Activated naive CD8-positive, alpha-beta T cell (primary cell): ENCODE measurements around the gene STX3.

Source experiments
- H3K27ac Mint-ChIP-seq: one replicate; pipeline ENCODE4 v1.8.0; 2021; ENCODE audit warnings: mixed read lengths
- H3K27me3 Mint-ChIP-seq: one replicate; pipeline ENCODE4 v1.8.0; 2021; ENCODE audit warnings: mixed read lengths
- H3K36me3 Mint-ChIP-seq: one replicate; pipeline ENCODE4 v1.8.0; 2021; ENCODE audit warnings: mixed read lengths
- H3K4me1 Mint-ChIP-seq: one replicate; pipeline ENCODE4 v1.8.0; 2021; ENCODE audit warnings: low read depth, mixed read lengths
- H3K4me3 Mint-ChIP-seq: one replicate; pipeline ENCODE4 v1.8.0; 2021; ENCODE audit warnings: mild to moderate bottlenecking, mixed read lengths
- H3K9me3 Mint-ChIP-seq: one replicate; pipeline ENCODE4 v1.8.0; 2021; ENCODE audit warnings: low read depth, mixed read lengths

The STX3 gene

DNA sequence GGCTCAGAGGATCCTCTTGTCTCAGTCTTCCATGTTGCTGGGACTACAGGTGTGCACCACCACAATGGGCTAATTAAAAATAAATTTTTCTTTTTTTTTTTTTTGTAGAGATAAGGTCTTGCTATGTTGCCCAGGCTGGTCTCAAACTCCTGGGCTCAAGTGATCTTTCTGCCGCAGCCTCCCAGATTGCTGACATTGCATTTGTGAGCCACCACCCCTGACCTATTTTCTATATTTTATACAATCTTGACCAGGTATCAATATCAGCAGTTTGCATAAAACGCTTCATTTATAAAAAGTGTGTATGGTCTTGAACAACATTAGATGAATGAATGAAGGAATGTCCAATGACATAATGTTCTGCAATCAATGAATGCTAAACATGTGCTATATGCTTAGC is 9.1 kb upstream of the STX3 start:
- no peaks in the 10 kb centered on the region for H3K36me3 Mint-ChIP-seq
- H3K9me3 Mint-ChIP-seq: no peaks in the 10 kb centered on the region
- no peak overlapping the region for H3K4me3 Mint-ChIP-seq
- no peaks in the 10 kb centered on the region for H3K4me1 Mint-ChIP-seq
- H3K27me3 Mint-ChIP-seq: peaks cover 30% of the 10 kb centered on the region
- no peak overlapping the region for H3K27ac Mint-ChIP-seq

DNA sequence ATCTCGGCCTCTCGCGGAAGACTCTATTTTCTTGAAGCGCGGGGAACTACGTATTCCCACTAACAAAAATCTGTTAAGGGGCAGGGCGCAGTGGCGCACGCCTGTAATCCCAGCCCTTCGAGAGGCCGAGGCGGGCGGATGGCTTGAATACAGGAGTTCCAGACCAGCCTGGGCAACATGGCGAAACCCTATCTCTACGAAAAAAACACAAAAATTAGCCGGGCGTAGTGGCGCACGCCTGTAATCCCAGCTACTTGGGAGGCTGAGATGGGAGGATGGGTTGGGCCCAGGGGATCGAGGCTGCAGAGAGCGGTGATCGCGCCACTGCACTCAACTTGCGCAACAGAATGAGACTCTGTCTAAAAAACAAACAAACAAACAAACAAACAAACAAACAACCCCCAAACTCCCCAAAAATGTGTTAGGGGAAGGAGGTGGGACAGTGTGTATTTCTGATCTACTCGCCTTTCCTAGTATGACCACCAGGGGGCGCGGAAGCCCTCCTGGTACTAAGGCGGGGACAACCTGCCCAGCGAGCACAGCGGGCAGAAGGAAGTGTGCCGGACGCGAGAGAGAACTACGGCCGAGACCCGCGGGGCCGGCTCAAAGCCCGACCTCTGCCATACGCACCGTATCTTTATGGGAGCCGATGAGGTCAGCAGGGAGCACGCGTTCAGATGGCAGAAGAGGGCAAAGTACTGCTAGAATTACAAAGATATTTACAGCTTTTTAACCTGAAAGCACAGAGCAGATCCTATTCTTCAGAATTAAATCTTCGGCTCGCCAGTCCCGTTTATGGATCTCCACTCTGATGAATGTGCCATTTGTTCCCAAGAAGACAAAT is 1.3 kb upstream of the STX3 start:
- H3K9me3 Mint-ChIP-seq: no peaks in the 10 kb centered on the region
- H3K36me3 Mint-ChIP-seq: no peaks in the 10 kb centered on the region
- peaks cover 4% of the 10 kb centered on the region for H3K27me3 Mint-ChIP-seq
- peaks cover 20% of the 10 kb centered on the region for H3K4me1 Mint-ChIP-seq
- H3K4me3 Mint-ChIP-seq: peak overlapping the region; percentile 97
- peak overlapping the region; percentile 73 for H3K27ac Mint-ChIP-seq

DNA sequence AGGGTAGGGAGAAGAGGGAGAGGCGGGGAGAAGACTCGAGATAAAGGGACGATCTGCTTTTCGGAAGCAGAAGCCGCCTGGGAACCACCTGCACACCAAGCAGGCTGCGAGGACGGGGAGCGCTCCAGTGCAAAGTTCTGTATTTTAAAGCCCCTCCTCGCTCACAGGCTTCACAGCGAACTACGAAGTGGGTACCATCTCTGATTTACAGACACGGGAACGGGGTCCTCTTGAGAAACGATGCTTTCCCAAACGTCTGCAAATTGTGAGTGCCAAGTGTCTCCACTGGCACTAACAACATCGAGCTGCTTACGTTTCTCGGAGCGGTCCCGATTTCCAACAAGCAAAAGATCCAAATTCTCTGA is 700 bp upstream of the STX3 start:
- Mint-ChIP-seq H3K9me3 (no peaks in the 10 kb centered on the region), H3K36me3 (no peaks in the 10 kb centered on the region), H3K4me1 (peaks cover 20% of the 10 kb centered on the region), H3K27me3 (no peaks in the 10 kb centered on the region), H3K27ac (no peak overlapping the region), H3K4me3 (peak overlapping the region; percentile 97)

DNA sequence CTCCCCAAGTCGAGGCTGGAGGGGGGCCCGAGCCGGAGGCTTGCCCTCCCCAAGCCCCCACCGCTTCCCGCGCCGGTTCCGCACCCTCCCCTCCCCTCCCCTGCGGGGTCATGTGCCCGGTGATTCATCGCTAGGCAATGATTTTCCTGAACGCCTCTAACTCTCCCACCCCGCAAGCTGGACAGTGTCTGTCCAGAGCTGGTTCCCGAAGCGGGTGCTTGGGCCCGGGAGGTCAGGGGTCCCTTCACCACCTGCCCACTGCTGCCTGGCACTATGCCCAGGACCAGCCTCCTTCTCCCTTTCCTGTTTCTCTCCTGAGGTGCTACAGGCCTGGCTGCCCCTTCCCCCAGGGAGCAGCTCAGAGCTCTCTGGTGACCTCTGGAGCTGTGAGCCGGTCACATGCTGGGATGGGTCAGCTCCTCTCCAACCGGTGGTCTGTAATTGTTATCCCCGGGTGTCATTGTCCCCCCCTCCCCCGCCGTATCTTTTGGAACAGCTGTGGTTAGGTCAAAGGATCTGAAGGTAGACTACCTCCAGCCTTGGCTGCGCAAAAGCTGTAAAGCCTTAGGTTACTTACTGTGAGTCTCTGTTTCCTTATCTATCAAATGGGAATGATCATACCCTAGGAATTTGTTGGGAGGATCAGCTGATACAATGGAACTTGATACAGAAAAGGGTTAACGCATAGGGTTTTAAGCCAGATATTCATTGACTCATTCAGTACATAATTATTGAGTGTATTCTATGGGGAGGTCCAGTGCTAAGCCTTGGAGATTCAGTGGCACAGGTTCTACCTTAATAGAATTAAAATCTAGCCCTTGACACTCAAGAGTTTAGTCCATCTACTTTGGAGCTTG is 753 bp downstream of the STX3 start:
- H3K27ac Mint-ChIP-seq: no peak overlapping the region
- peaks cover 20% of the 10 kb centered on the region for H3K4me1 Mint-ChIP-seq
- peak overlapping the region; percentile 87 for H3K4me3 Mint-ChIP-seq
- no peaks in the 10 kb centered on the region for H3K36me3 Mint-ChIP-seq
- H3K9me3 Mint-ChIP-seq: no peaks in the 10 kb centered on the region
- no peaks in the 10 kb centered on the region for H3K27me3 Mint-ChIP-seq

DNA sequence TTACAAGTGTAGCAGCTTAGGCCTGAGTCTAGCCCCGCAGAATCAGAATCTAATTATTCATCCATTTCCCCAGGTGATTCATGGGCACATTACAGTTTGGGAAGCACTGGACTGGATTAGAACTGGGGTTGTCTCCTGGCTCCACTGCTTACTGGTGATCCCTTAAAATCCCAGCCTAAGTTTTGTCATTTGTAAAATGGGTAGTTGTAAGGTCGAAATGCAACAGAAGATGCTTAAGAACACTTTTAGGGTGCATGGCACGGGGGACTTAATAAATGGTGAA is 1.3 kb downstream of the STX3 start:
- Mint-ChIP-seq H3K4me3 (peak overlapping the region; percentile 87), H3K9me3 (no peaks in the 10 kb centered on the region), H3K36me3 (no peaks in the 10 kb centered on the region), H3K27me3 (no peaks in the 10 kb centered on the region), H3K4me1 (peaks cover 20% of the 10 kb centered on the region), H3K27ac (no peak overlapping the region)

DNA sequence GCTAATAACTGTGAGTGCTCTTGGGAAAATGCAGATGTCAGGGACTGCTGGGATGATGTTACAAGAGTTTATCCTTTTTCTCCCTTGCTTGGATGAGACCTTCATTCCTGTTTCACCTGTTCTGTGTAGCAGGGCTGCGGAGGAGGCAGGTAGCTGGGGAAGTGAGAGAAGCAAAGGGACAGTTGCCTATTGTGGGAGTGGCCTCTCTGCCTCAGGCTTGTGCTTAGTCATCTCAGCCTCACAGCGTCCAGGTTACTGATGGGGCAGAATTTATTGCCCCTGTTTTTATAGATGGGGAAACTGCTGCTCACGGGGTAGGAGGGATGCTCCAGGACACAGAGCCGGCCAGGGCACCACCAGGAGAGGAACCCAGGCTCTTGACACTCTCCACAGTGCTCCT is 1.7 kb downstream of the STX3 start:
- no peaks in the 10 kb centered on the region for H3K9me3 Mint-ChIP-seq
- peaks cover 20% of the 10 kb centered on the region for H3K4me1 Mint-ChIP-seq
- no peaks in the 10 kb centered on the region for H3K27me3 Mint-ChIP-seq
- peak overlapping the region; percentile 24 for H3K27ac Mint-ChIP-seq
- H3K4me3 Mint-ChIP-seq: peak overlapping the region; percentile 87
- H3K36me3 Mint-ChIP-seq: no peaks in the 10 kb centered on the region

DNA sequence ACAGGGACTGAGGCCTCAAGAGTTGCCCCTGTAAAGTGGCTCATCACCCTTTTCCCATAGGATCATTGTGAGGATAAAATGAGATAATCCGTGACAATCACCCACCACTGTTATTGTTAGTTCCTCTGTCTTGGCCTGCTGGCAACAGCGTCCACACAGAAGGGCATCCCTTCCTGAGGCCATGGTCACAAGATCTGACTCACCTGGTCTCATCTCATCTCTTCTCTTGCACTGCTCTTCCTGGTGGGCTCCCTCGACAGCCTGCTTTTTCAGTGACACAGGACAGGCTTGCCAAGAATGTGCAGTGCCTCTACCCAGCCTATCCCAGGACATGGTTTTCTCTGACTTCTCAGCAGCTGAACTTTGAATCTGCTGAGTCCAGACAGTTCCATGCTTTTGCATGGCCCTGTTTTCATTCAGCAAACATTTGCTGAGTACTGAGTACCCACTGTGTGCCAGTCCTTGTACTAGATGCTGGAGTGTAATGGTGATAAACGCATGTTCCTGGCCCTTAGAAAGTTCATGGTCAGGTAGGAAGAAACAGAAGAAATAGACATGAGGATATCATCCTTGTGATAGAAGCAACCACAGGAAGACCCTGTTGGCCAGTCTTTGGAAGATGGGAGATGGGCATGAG is 3.3 kb downstream of the STX3 start:
- peaks cover 20% of the 10 kb centered on the region for H3K4me1 Mint-ChIP-seq
- H3K27ac Mint-ChIP-seq: no peak overlapping the region
- H3K36me3 Mint-ChIP-seq: peaks cover 2% of the 10 kb centered on the region
- no peaks in the 10 kb centered on the region for H3K9me3 Mint-ChIP-seq
- no peaks in the 10 kb centered on the region for H3K27me3 Mint-ChIP-seq
- no peak overlapping the region for H3K4me3 Mint-ChIP-seq

DNA sequence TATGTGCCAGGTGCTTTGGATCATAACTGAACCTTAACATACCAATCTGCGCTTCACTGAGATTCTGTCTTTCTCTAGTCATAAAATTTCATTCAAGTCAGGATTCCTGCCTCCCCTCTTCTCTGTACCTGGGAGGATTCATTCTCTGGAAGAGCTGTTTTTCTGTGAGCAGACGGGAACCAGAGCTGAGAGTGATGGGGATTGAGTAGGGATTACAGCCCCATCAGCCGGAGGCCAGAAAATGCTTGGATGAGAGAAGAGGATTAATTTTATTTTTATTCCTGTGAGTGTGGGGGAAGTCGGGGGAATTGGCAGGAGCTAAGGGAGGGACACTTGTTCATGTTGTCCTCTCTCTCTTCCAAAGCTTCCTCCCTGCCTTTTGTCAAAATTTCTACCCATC is 4.7 kb downstream of the STX3 start:
- Mint-ChIP-seq H3K27ac (no peak overlapping the region), H3K9me3 (no peaks in the 10 kb centered on the region), H3K4me3 (no peak overlapping the region), H3K27me3 (no peaks in the 10 kb centered on the region), H3K4me1 (peaks cover 15% of the 10 kb centered on the region), H3K36me3 (peaks cover 2% of the 10 kb centered on the region)

DNA sequence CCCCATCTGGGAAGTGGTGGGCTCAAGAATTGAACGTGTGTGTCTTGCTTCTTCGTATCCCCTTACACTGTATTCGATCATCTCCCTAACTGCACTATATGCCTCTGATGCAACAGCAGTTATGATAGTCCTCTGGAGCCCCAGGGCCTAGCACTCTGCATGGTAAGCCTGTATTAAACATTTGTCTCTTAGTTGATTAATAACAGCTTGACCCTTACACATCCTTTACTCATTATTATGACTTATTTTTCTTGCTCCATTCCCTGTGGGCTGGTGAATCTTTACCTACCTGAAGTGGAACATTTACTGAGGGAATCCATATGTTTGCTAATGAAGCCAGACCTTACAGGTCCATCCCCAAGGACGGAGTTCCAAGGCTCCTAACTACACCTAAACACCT is 5.6 kb downstream of the STX3 start:
- peaks cover 2% of the 10 kb centered on the region for H3K36me3 Mint-ChIP-seq
- H3K4me1 Mint-ChIP-seq: peaks cover 15% of the 10 kb centered on the region
- no peak overlapping the region for H3K4me3 Mint-ChIP-seq
- no peaks in the 10 kb centered on the region for H3K27me3 Mint-ChIP-seq
- H3K27ac Mint-ChIP-seq: no peak overlapping the region
- H3K9me3 Mint-ChIP-seq: no peaks in the 10 kb centered on the region

DNA sequence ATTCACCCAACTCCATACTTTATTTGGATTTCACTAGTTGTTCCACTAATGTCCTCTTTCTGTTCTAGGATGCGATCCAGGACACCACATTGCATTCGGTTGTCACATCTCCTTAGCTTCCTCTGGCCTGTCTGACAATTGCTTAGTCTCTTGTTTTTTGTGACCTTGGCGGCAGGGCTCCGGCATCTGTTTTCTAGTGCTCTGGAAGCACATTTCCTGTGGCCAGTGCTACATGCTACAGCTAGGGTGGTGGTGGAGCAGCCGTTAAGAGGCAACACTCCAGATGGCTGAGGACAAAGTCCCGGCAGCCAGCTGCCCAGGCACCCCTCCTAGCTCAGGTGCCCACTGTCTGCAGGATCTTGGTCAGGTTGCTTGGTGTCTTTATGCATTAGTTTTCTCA is 6.8 kb downstream of the STX3 start:
- Mint-ChIP-seq H3K4me1 (peaks cover 3% of the 10 kb centered on the region), H3K27ac (no peak overlapping the region), H3K36me3 (peaks cover 2% of the 10 kb centered on the region), H3K4me3 (no peak overlapping the region), H3K9me3 (no peaks in the 10 kb centered on the region), H3K27me3 (no peaks in the 10 kb centered on the region)

DNA sequence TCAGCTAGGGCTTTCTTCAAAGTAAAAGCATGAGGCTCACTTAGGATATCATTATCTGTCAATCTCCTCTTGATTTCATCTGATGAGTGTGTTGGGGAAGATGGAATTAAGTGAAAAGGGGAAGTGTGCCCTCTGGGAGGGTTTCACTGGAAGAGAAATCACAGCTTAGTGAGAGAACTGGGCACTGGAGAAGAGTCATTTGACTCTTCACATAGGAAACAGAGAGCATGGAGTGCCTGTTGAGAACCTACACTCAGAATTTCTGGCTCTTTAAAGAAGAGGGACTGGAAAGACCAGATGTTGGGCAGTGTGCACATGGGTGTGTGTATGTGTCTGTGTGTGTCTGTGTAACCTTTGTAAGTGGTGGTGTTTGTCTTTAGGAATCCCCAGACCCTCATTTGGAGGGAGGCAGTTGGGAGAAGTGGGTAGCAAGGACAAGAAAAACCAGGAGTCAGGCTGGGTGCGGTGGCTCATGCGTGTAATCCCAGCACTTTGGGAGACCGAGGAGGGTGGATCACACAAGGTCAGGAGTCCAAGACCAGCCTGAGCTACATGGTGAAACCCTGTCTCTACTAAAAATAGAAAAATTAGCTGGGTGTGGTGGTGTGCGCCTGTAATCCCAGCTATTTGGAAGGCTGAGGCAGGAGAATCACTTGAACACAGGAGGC is 10.0 kb downstream of the STX3 start:
- Mint-ChIP-seq H3K36me3 (peaks cover 2% of the 10 kb centered on the region), H3K9me3 (no peaks in the 10 kb centered on the region), H3K27me3 (no peaks in the 10 kb centered on the region), H3K4me3 (no peak overlapping the region), H3K27ac (no peak overlapping the region), H3K4me1 (peaks cover 2% of the 10 kb centered on the region)

DNA sequence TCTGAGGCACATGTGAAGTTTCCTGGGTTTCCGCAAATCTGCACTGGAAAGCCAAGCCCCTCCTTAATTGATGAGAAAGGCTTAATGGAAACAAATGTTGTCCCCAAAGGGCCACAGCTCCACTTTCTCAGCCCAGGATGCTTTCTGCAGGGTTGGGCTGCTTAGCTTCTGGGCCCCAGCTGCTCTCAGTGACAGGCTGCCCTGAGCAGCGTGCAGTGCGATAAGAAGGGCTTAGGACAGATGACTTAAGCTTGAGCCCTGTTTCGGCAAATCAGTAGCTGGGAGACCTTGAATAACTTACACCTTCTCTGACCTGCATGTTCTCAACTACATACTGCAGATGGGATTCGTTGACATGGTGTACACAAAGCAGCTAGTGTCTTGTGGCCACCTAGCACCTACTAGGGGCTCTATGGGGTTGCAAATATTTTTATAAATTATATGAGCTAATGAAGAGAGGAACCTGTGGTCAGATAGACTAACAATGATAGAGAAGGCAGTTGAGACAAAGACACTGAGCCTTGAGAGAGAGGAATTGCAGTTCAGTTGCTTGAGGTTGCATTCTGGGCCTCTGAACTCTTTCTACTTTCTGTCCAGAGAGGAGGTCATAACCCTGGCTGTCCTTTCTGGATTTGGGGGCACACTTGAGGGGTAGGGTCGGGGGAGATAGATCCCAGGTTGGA is 11.5 kb downstream of the STX3 start:
- peak overlapping the region; percentile 14 for H3K4me3 Mint-ChIP-seq

DNA sequence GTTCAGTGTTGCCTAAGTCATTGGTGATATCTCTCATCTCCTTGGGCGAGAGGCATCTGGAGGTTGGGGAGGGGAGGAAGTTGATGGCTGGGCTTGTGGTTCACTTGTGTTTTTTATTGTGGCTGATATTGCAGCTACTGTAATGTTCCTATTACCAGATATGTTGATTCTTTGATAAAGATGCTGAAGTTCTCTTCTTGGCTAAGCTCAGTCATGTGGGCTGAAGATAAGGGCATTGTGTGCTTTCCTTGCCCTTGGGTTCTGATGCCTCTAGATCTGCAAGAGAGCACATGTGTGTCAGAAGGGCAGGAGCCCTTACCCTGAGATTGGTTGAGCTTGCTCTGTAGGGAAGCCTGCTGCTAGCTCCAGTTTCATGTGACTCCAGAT is 12.0 kb downstream of the STX3 start:
- peaks cover 2% of the 10 kb centered on the region for H3K36me3 Mint-ChIP-seq
- H3K4me1 Mint-ChIP-seq: peaks cover 12% of the 10 kb centered on the region
- H3K27ac Mint-ChIP-seq: no peak overlapping the region
- no peaks in the 10 kb centered on the region for H3K27me3 Mint-ChIP-seq
- H3K4me3 Mint-ChIP-seq: no peak overlapping the region
- H3K9me3 Mint-ChIP-seq: no peaks in the 10 kb centered on the region

More for the DNA sequence above, 11.5 kb downstream of the STX3 start:
- Mint-ChIP-seq H3K9me3 (no peaks in the 10 kb centered on the region), H3K27me3 (no peaks in the 10 kb centered on the region), H3K4me1 (peaks cover 6% of the 10 kb centered on the region), H3K36me3 (peaks cover 2% of the 10 kb centered on the region), H3K27ac (no peak overlapping the region)

DNA sequence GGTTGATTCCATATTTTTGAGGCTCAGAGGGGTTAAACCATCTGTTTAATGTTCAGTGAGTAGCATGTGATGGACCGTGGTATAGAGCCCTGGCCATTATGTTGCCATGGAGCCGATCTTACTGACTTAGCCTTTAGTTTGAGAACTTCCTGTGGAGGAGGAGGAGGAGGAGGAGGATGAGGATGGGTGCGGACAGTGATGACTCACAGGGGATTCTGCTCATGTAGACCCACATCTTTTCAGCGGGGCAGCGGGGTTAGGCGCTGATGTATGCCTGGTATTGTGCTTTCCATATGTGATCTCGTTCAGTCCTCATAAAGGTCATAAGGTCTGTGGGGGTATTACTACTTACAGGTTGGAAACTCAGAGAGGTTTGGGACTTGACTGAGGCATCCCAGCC is 13.9 kb downstream of the STX3 start:
- H3K27me3 Mint-ChIP-seq: no peaks in the 10 kb centered on the region
- peaks cover 24% of the 10 kb centered on the region for H3K4me1 Mint-ChIP-seq
- H3K36me3 Mint-ChIP-seq: peaks cover 2% of the 10 kb centered on the region
- H3K27ac Mint-ChIP-seq: no peak overlapping the region
- no peaks in the 10 kb centered on the region for H3K9me3 Mint-ChIP-seq
- H3K4me3 Mint-ChIP-seq: no peak overlapping the region
